ENCODE results near the gene RNF166. TPM values are rescaled to one million over a fixed set of nuclear protein-coding genes. Genes with fewer than 3 reads are reported as not detected.
A peak's percentile ranks its signal among the peaks of the same experiment; 100 is the strongest.

RNF166 gene
- total RNA-seq, 1 experiment from 2014 or later, result 46.2 TPM

- TF ChIP-seq ZNF317 (CRISPR knock-in tag; IDR thresholded peaks at IDR 0.05; ENCODE audit: borderline replicate concordance, low read depth) (no peak), GTF2I (CRISPR knock-in tag; conservative IDR thresholded peaks at IDR 0.05) (no peak), ZBTB43 (CRISPR knock-in tag; IDR thresholded peaks at IDR 0.05) (peak; percentile 44; the same call in 1 of the 2 replicates), E2F1 (CRISPR knock-in tag; IDR thresholded peaks at IDR 0.05) (no peak), ZNF138 (CRISPR knock-in tag; conservative IDR thresholded peaks at IDR 0.05) (no peak), ETV6 (CRISPR knock-in tag; IDR thresholded peaks at IDR 0.05) (peak; percentile 59), ZNF232 (CRISPR knock-in tag; IDR thresholded peaks at IDR 0.05) (peak; percentile 81), USF1 (CRISPR knock-in tag; IDR thresholded peaks at IDR 0.05) (peak; percentile 38; the same call in 1 of the 2 replicates)
These were observed 43.2 kb downstream of the RNF166 start, which contains the start of gene MVD (continued) for GRCh38 chr16:88662843-88663606.

- H3K27ac Mint-ChIP-seq, result peak overlapping the region; percentile 93
- ATAC-seq, result no peak
- no peak for DNase-seq (ENCODE audit: low spot score)
- TF ChIP-seq USF2 (CRISPR knock-in tag; IDR thresholded peaks at IDR 0.05) (no peak), CREB1 (CRISPR knock-in tag; IDR thresholded peaks at IDR 0.05) (no peak), ZNF281 (CRISPR knock-in tag; IDR thresholded peaks at IDR 0.05) (no peak), USF1 (CRISPR knock-in tag; IDR thresholded peaks at IDR 0.05) (no peak), FOXJ3 (CRISPR knock-in tag; IDR thresholded peaks at IDR 0.05; ENCODE audit: borderline replicate concordance) (no peak), SMAD3 (CRISPR knock-in tag; IDR thresholded peaks at IDR 0.05; ENCODE audit: borderline replicate concordance) (no peak), OVOL2 (CRISPR knock-in tag; IDR thresholded peaks at IDR 0.05; ENCODE audit: borderline replicate concordance) (no peak), MLX (CRISPR knock-in tag; IDR thresholded peaks at IDR 0.05) (no peak), GABPB1 (CRISPR knock-in tag; IDR thresholded peaks at IDR 0.05) (no peak), CREM (CRISPR knock-in tag; IDR thresholded peaks at IDR 0.05) (no peak), RELA (CRISPR knock-in tag; IDR thresholded peaks at IDR 0.05; ENCODE audit: borderline replicate concordance) (no peak), EMX1 (CRISPR knock-in tag; IDR thresholded peaks at IDR 0.05) (no peak), ZBTB21 (CRISPR knock-in tag; IDR thresholded peaks at IDR 0.05; ENCODE audit: borderline replicate concordance) (no peak), ZMAT4 (CRISPR knock-in tag; IDR thresholded peaks at IDR 0.05) (no peak), CBFB (CRISPR knock-in tag; IDR thresholded peaks at IDR 0.05; ENCODE audit: low read depth) (no peak), ETV6 (CRISPR knock-in tag; IDR thresholded peaks at IDR 0.05) (no peak), ZNF138 (CRISPR knock-in tag; conservative IDR thresholded peaks at IDR 0.05) (no peak), FOXP1 (CRISPR knock-in tag; IDR thresholded peaks at IDR 0.05; ENCODE audit: borderline replicate concordance) (no peak), IRF1 (CRISPR knock-in tag; IDR thresholded peaks at IDR 0.05) (no peak), ZNF232 (CRISPR knock-in tag; IDR thresholded peaks at IDR 0.05) (no peak)
These were observed 43.9 kb downstream of the RNF166 start for GRCh38 chr16:88662222-88662842.

More at GRCh38 chr16:88662222-88662842, 43.9 kb downstream of the RNF166 start:
- ChIA-PET POLR2A (interaction anchor here (0.8 to 1.3 kb wide), 3 partner anchors 8 to 43 kb away, joined by 3 to 4 read pairs (median 3); no protein-coding TSS in a partner anchor), CTCF (interaction anchor here (0.5 to 2.6 kb wide), 8 partner anchors 10 to 122 kb away, joined by 3 to 25 read pairs (median 4); no protein-coding TSS in a partner anchor)
- Mint-ChIP-seq H3K9me3 (no peaks in the 10 kb centered on the region), H3K27me3 (ENCODE audit: low read depth) (no peaks in the 10 kb centered on the region; the same call in 1 of the 2 replicates), H3K4me1 (peaks cover 18% of the 10 kb centered on the region), H3K36me3 (peaks cover 5% of the 10 kb centered on the region), H3K4me3 (peak overlapping the region; percentile 83)

Data from WTC11 (cell line).